Activated naive CD4-positive, alpha-beta T cell (primary cell): ENCODE results near the gene DUSP10.

Experiments used
- DNase-seq, 4 experiments: peaks; one replicate each; lab custom pipeline; 2025; lab: John Stamatoyannopoulos, UW

DUSP10 gene

DNA sequence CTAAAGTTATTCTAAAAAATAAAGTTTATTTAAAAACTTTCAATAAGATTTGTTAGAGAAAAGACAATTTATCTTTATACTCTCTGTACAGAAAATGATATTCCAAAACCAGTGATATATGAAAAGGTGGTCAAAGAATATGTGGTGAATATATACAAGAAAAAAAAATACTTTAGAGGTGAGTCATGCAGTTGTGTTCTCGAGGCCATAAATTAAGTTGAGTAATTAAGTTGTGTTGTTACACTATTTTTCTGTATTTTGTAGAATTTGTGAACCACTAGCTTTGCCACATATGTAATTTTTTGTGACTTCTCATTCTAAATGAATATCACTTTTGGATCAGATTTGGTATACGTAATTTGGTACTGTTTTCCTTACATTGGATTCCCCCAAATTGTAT lies 23.6 kb upstream of the DUSP10 start:
- no peak for DNase-seq

DNA sequence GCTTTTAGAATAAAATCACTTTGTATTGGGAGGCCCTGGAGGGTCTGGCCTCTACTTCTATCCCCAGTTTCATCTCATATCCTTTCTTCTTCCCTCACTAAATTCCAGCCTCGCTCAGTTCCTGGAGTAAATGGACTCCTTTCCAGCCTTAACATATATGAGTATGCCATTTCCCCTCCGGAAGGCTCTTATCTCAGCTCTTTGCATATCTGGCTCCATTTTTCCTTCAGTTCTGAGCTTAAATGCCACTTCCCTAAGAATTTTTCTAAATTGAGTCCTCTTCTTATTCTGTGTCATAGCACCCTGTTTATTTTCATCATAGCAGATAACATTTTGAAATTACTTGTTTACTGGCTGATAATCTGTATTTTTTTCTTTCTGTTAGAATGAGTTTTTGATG lies 20.2 kb upstream of the DUSP10 start:
- DNase-seq: no peak

DNA sequence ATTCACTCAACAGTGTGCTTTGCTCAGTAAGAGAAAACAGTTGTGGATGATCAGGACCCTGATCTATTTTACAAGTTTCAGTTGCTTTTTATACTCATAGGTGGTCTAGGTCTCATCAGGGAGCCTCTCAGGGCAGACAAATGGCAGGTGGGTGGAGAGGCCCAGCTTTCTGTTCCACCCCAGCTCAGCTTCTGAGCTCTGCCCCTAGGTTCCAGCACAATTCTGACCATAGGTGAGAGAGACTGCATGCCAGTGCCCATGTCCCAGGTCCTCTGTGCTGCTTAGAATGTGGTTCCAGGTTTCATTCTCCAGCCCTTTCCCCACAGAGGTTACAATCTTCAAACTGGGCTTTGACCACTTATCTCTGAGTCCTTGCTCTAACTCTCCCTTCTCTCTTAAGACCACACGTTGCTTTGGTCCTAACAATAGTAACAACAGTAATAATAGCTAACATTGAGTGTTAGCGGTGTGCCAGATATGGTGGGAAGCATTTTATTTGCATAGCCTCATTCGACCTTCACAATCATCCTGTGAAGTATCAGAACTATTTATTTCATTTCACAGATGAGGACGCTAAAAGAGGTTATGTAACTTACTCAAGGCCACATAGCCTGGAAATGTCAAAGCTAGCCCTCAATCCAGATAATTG lies 19.6 kb upstream of the DUSP10 start:
- no peak for DNase-seq

DNA sequence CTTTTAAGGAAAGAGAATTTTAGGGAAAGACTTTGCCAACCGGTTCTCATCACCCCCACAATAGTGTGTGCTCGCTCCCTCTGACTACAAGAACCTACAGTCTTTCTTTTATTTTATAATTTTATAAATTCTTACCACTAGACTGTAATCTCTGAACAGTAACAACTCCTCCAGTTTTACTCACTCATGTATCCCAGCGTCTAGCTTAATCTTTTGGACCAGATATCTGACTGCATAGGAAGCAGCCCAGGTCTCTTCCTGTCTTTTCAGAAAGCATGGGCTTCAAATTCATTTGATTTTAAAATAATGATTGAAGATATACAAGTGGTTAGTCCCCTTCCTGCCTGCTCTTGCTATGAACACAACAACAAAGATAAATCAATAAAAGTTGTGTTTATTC lies 19.0 kb upstream of the DUSP10 start:
- no peak for DNase-seq

DNA sequence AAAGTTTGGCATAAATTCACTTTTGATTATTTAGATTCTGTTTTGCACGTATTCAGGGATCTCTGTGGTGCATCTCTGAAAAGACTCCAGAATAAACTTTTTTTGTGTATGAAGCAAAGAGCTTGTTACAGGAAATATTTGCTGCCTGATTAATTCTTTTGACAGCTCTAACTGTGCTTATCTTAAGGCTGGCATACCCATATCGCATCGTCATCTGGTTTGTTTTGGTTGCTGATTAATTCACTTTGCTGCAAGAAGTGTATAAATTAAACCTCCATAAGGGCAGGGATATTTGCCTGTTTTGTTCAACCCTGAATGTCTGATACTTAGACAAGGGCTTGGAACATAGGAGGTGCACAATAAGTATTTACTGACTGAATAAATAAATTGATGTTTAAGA lies 17.5 kb upstream of the DUSP10 start:
- DNase-seq: no peak

DNA sequence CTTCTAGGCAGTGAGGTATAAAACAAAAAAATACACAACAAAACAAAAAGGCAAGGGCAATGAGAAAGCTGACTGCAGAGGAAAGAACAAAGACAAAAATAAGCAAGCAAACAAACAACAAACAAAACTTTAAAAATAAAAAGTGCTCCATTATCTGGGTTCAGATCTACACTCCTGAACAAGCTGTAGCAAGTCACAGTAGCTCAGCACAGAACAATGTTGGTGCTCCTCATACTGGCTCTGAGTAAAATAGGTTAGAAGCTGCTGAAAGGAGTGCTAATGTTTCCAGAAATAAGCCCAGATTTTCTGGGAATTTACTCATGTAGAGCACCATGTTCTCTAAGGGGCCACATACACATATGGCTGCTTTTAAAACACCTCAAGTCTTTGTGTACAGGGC lies 16.6 kb upstream of the DUSP10 start:
- DNase-seq: no peak

DNA sequence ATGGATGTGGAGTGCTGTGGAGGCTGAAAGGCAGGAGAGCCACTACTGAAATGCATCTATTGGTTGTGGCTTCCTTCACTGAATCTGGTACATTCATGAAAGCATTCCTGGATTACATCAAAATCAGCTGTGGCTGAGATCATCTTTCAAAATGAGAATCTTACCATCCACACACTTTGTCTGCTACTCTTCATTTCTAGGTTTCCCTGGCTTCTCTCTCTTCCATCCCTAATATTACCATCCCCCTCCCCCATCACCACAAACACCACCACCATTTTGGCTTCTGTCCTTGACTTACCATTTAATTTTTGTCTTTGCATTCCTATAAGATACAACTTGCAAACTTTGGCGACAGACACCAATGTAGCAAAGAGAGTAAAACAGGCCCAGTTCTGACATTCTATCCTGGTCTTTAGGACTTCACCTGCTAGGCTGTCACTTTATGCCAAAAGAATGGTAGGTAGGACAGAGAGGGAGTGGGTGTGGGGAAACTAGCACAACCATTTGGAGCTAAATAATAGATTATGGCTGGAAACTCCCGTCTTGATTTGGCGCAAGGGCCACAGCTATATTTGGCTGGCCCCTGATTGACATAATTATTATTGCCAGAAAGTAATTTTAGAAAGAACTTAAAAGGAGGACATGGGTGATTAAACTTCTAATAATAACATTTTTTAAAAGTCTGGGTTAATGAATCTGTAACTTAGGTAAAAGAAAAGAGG lies 15.1 kb upstream of the DUSP10 start:
- no peak for DNase-seq

DNA sequence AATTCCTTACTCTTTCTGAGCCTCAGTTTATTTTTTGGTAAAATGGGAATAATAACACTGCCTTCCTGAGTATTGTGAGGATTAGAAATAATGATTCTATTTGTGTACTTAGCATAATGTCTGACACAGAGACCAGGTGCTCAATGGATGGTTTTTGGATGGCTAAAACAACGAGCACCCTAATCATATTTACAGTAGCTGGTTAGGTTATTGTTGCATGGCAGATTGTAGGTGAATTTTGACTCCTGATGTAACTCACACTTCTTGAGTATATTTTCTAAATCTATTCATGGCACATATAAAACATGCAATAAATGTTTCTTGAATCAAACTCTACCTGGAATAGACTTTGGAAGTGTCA lies 11.9 kb upstream of the DUSP10 start:
- DNase-seq: no peak

DNA sequence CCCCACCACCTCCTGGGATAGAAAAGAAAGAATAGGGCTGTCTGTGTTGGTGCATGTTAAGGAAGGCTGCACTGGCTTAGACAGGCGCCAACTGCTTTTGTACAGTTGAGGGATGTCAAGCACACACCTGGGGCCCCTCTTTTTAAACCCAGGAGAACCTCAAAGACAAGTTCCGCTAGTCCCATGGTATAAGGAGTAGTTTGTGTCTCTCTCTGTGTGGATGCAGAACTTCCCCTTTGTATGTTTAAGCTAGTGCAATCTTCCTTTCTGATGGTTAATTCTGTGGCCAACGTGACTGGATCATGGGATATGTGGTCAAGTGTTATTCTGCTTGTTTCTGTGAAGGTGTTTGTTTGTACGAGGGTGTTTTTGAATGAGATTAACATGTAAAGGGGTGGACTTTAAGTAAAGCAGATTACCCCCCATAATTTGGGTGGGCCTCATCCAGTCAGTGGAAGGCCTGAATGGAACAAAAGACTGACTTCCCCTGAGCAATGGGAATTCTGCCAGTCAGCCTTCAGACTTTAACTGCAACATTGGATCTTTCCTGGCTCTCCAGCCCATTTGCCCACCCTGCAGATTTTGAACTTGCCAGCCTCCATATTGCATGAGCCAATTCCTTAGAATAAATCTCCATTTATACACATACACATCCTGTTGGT lies 9.5 kb upstream of the DUSP10 start:
- DNase-seq: no peak

DNA sequence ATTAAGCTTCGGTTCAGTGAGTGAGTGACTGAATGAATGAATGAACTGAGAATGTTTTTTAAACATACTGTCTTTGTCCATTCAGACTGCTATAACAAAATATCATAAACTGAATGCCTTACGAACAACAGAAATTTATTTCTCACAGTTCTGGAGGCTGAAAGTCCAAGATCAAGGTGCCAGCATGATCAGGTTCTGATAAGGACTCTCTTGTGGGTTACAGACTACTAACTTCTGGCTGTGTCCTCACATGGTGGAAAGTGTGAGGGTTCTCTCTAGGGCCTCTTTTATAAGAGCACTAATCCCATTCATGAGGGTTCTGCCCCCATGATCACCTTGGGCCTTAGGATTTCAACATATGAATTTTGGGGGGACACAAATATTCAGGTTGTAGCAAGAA lies 7.1 kb upstream of the DUSP10 start:
- DNase-seq: no peak

DNA sequence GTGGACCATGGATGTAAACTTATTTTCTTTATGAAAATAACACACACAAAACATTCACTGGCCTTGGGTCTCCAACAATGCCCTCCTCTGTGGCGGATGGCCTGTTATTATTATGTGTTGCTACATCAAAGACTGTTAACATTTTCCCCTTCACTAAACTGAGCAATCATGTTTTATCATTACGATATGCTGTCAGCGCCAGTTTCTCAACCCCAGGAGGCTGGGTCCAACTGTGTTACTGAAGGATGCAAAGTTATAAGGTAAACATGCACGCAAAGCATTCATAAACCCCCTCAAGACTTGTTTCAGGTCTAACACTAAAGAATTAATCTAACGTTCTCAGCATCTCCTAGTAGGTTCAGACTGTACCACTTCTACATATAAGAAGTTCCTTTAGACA lies 6.0 kb upstream of the DUSP10 start:
- DNase-seq: no peak

DNA sequence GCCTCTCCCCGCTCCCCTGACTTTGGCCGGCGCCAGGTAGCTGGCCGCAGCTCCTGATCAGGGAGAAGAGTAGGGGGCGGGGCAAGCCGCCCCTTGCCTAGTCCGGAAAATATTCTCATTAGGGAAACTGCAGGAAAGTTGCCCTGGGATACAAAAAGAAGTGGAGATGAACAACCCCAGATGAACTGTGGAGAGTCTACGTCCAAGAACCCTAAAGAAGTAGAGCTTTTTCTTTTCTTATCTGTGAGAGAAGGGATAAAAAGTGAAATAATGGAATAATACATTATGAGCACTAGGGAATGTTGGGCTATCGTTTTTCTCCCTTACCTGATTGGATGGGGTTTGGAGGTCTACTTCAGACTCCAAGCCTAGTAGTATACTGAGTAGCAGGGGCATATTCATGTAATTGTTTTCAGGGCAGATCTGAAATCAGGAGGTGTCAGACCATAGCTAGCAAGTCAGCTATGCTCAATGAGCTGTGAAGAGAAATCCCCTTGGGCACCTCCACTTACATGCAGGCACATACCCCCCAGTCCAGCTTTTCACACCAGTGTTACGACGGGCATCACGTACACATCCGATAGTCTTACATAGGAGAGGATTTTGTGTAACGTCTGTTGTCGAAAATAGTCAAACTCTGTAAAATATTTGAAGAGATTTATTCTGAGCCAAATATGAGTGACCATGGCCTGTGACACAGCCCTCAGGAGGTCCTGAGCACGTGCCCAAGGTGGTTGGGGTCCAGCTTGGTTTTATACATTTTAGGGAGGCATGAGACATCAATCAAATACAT lies 1.7 kb upstream of the DUSP10 start:
- DNase-seq: no peak

DNA sequence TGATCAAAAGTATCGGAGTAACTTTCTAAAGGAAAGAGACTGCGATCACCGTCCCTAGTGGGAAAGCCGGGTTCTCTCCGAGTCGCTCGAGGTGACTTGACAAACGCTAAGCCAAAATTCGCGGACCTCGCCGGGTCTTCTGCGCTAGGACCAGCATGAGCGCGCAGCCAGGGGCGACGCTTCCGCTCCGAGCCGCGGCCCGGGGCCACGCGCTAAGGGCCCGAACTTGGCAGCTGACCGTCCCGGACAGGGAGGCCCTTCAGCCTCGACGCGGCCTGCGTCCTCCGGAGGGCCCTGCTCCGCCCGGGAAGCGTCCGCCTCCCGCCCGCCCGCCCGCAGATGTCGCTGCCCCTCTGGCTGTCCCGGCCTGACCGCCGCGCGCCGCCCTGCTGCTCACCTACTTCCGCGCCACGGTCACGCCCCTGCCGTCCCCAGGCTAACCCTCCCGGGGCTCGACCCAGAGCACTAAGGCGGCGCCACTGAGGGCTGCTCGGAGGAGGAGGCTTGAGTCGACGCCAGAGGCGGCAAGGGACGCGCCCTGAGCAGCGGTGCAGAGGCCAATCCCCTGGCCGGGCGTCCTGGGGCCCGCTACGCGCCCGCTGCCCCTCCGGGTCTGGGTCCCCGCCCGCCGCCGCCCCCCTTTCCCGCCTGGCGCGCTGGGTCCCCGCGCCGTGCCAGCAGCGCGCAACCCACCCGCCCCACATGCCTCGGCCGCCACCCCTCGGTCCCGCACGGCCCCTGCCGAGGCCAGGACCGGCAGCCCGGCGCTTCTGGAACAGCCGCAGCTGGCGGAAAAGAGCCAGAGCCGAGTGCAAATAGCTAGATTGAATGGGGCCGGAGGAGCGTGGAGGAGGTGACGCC lies 896 bp upstream of the DUSP10 start:
- DNase-seq: peak; percentile 38 to 65 (median 46)

DNA sequence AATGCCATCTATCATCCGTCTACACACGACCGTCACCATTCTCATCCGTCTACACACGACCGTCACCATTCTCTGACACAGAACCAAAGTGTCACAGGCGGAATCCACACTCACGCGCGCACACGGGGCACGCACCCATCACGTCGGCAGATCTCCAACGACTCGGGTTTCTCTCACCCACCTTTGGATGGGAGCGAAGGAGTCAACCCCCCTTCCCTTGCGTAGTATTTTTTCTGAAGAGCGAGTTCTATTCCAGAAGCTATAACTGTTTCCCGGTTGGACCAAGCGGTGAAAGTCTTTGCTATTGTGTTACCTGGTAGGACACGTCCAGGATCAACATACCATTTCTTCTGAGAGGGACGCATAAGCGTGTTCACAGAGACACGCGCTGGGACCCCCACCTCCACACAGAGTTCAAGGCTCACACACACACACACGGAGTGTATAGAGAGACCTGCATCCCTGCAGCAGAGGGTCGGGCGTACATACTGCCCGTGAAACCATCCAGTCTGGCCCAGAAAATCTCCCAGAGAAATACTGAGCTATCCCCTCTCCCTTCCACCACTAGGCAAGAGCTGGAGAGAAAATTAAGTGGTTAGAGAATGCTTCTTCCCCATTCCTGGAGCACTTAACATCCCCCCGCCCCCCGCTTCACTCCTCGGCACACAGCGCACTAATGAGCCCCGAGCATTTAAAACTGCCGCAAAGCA lies 741 bp downstream of the DUSP10 start:
- DNase-seq: peak in 1 of 4 experiments; percentile 11

DNA sequence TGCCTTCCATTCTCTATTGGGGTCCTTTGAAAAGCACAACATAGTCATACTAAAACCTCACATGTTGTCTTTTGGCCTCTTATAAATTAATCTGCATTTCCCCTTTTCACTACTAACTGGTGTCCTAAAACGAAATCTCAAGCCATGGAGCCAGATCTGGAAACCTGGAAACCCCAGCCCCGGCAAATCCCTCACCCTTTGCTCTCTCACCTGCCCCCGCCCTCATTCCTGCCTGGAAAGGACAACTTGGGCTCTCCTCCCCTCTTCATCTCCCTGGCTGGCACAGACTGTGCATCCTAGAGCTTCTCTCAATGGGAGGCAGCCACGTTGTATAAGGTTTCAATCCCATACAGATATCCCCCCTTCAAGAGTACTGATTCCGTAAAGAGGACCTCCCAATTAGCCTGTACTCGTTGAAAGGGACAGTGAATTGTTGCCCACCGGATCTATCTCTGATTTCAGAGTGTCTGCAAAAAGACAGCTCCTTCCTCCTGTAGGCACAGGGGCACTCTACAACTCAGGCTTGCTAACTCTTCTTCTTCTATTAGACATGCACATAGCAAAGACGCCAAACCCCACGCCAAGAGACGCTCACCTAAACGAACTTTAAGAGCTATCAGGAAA lies 1.4 kb downstream of the DUSP10 start:
- DNase-seq: no peak

DNA sequence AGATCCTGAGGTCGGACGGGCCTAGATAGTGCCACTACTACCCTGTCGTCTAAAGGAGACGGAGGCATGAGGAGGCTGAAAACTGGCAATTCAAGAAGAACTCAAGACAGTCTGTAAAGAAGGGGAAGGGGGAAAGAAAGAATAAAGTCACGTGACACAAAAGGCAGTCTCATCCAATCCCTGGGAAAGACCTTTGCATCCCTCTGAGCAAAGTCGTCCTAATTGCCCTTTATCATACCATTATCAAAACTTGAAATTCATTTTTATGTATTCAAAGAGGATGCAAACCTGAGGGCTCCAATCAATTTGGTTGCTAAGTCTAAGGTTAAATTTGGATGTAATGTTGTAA lies 2.2 kb downstream of the DUSP10 start:
- DNase-seq: no peak

DNA sequence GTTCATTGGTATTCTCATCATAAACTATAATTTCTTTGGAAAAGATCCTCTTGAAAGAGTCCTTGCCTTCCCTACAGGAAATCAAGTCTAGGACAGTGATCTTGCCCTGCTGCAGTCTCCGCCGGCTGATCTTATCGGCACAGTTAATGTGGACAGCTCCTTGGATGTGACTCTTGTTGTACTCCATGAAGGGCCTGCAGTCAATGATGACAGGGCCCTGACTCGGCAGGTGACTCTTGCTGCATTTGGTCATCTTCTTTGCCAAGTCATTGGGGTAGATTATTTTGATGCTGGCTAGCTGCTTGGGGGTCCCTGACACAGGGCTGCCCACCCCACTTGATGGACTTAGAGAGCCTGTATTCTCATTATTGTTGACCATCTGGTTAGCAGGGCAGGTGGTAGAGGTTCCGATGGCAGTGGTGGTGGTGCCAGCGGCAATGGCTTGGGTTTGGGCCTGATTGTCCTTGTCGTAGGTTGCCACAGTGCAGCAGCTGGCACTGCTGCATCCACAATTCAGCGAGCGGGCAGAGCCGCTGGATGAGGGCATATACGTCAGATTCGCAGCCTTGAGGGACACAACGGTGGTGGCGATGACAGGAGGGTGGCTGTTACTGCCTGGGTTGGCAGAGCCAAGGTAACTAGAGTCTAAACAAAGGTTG lies 2.7 kb downstream of the DUSP10 start:
- no peak for DNase-seq

DNA sequence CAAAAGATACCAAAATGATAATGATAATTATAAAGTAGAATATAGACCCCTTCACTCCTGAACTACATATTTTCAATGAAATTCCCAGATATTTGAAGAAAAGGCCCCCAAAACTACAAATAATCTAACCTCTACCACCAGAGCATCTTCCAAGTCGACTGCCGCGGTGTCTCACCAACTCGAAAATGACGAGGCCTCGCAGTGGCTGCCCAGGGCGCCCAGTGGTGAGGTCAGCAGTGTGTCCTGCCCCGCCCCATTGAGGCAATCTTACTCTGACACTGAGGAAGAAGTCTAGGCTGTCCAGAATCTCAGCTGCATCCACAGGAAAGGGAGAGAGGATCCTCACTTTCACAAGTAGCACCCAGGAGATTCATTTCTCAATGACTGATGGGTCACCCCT lies 5.2 kb downstream of the DUSP10 start:
- DNase-seq: no peak

DNA sequence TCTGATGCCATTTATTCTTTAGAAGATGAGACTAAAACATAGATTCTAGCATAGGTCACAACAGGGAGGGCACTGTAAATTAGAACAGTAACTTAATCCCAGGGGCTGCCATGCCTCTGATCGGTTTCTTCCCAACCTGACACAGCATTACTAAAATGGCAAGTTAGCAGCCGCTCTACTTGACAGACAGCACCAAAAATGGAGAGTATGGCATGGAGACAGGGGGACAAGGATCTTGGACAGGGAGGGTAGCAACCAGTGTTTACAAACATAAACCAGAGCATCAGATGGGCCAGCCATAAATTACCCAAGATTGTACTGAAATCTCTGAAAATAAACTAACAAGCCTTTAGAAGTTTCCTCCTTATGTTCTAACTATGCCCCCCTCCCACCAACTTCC lies 5.9 kb downstream of the DUSP10 start:
- DNase-seq: no peak

DNA sequence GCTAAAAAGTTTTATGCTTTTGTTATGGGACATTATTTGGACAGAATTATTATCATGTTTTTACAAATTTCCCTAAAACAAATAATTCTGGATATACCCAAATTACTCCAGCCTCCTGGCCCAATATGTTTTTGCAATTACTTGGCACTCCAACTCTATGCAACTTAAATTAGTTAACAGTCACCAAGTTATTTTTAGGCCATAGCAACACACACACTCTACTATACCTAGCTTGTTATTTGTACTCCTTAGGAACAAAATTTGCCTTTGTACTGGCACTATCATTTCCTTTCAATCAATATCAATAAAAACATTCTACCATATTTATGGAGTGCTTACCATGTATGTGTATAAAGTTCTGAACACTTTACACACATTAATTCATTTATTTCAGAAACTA lies 7.7 kb downstream of the DUSP10 start:
- no peak for DNase-seq
